Measurements from ENCODE around the gene KNTC1.
A peak's percentile ranks its signal among the peaks of the same experiment; 100 is the strongest.
"Not testable (repeated sequence)": the region's sequence is repeated elsewhere in the genome, so short reads cannot be mapped to it uniquely, and the experiment has no call there.

KNTC1 gene

GRCh38 chr12:122508163-122508562 lies 18.9 kb upstream of the KNTC1 start:
- no peak for DNase-seq (ENCODE audit: low read depth, low spot score)

- DNase-seq (ENCODE audit: low read depth, low spot score), result not testable (repeated sequence)
Measured at GRCh38 chr12:122513028-122513427, 14.0 kb upstream of the KNTC1 start.

GRCh38 chr12:122513660-122514059 lies 13.4 kb upstream of the KNTC1 start:
- no peak for DNase-seq (ENCODE audit: low read depth, low spot score)

- DNase-seq (ENCODE audit: low read depth, low spot score), result no peak
Measured at GRCh38 chr12:122515275-122515674, 11.8 kb upstream of the KNTC1 start.

GRCh38 chr12:122516544-122517361 lies 10.3 kb upstream of the KNTC1 start:
- DNase-seq (ENCODE audit: low read depth, low spot score), result no peak

- peak; percentile 96 for DNase-seq (ENCODE audit: low read depth, low spot score)
Measured at GRCh38 chr12:122517877-122518276, 9.2 kb upstream of the KNTC1 start.

GRCh38 chr12:122518908-122519307 lies 8.1 kb upstream of the KNTC1 start:
- no peak for DNase-seq (ENCODE audit: low read depth, low spot score)

- DNase-seq (ENCODE audit: low read depth, low spot score), result no peak
Measured at GRCh38 chr12:122519418-122519817, 7.6 kb upstream of the KNTC1 start.

GRCh38 chr12:122520676-122521075 lies 6.4 kb upstream of the KNTC1 start:
- DNase-seq (ENCODE audit: low read depth, low spot score), result no peak

GRCh38 chr12:122523280-122523679 lies 3.8 kb upstream of the KNTC1 start:
- peak; percentile 48 for DNase-seq (ENCODE audit: low read depth, low spot score)

- no peak for DNase-seq (ENCODE audit: low read depth, low spot score)
Measured at GRCh38 chr12:122523846-122524718, 3.0 kb upstream of the KNTC1 start.

- peak; percentile 25 for DNase-seq (ENCODE audit: low read depth, low spot score)
Measured at GRCh38 chr12:122527478-122527944, 462 bp downstream of the KNTC1 start.

GRCh38 chr12:122528582-122528981 lies 1.5 kb downstream of the KNTC1 start:
- DNase-seq (ENCODE audit: low read depth, low spot score), result no peak

GRCh38 chr12:122528992-122529391 lies 1.9 kb downstream of the KNTC1 start:
- DNase-seq (ENCODE audit: low read depth, low spot score), result no peak

- DNase-seq (ENCODE audit: low read depth, low spot score), result no peak
Measured at GRCh38 chr12:122533856-122534255, 6.8 kb downstream of the KNTC1 start.

GRCh38 chr12:122537021-122537420 lies 10.0 kb downstream of the KNTC1 start:
- DNase-seq (ENCODE audit: low read depth, low spot score), result peak; percentile 40

GRCh38 chr12:122538496-122538895 lies 11.4 kb downstream of the KNTC1 start:
- DNase-seq (ENCODE audit: low read depth, low spot score), result no peak

GRCh38 chr12:122544537-122544936 lies 17.5 kb downstream of the KNTC1 start:
- DNase-seq (ENCODE audit: low read depth, low spot score), result no peak

GRCh38 chr12:122545855-122546254 lies 18.8 kb downstream of the KNTC1 start:
- DNase-seq (ENCODE audit: low read depth, low spot score), result no peak

- no peak for DNase-seq (ENCODE audit: low read depth, low spot score)
Measured at GRCh38 chr12:122547330-122547729, 20.3 kb downstream of the KNTC1 start.

GRCh38 chr12:122558745-122559641 lies 31.9 kb downstream of the KNTC1 start:
- no peak for DNase-seq (ENCODE audit: low read depth, low spot score)

- DNase-seq (ENCODE audit: low read depth, low spot score), result no peak
Measured at GRCh38 chr12:122560138-122560537, 33.1 kb downstream of the KNTC1 start.

Measured in astrocyte of the hippocampus (primary cell).